MM.1S (cell line): ENCODE results near the gene CRHBP.

Source experiments
- DNase-seq: peaks from one replicate; pipeline ENCODE4 v3.0.0-alpha.2; 2015
- H2AFZ ChIP-seq: fragments of 300-600 bp; sonication (generic); 2 replicates; pipeline ENCODE4 v1.6.0; 2016; ENCODE audit warnings: antibody characterized with exemption, low read length
- H3F3A ChIP-seq: fragments of 300-600 bp; sonication (generic); 2 replicates; pipeline ENCODE4 v1.6.1; 2016; ENCODE audit warnings: mild to moderate bottlenecking, antibody characterized with exemption, low read length, moderate library complexity, mixed read lengths; ENCODE audit not compliant: insufficient read depth
- H3K27ac ChIP-seq: fragments of 300-600 bp; sonication (generic); 2 replicates; pipeline ENCODE4 v1.5.1; 2016; ENCODE audit warnings: mild to moderate bottlenecking, low read length
- H3K27me3 ChIP-seq: fragments of 300-600 bp; sonication (generic); replicated peaks from 2 replicates; pipeline ENCODE4 v1.6.0; 2016; ENCODE audit warnings: low read length; ENCODE audit not compliant: insufficient read depth
- H3K36me3 ChIP-seq: fragments of 300-600 bp; sonication (generic); replicated peaks from 2 replicates; pipeline ENCODE4 v1.6.1; 2016; ENCODE audit warnings: mild to moderate bottlenecking, low read length, mixed read lengths; ENCODE audit not compliant: insufficient read depth
- H3K4me1 ChIP-seq: fragments of 300-600 bp; sonication (generic); 2 replicates; pipeline ENCODE4 v1.6.1; 2016; ENCODE audit warnings: low read length, mixed read lengths
- H3K4me2 ChIP-seq: fragments of 300-600 bp; sonication (generic); 2 replicates; pipeline ENCODE4 v1.6.0; 2016; ENCODE audit warnings: low read depth, low read length
- H3K4me3 ChIP-seq: fragments of 300-600 bp; sonication (generic); 2 replicates; pipeline ENCODE4 v1.5.1; 2016; ENCODE audit warnings: low read length, mixed read lengths
- H3K79me2 ChIP-seq: fragments of 300-600 bp; sonication (generic); 2 replicates; pipeline ENCODE4 v1.6.1; 2016; ENCODE audit warnings: mixed run types, low read length, mixed read lengths
- H3K9ac ChIP-seq: fragments of 300-600 bp; sonication (generic); 2 replicates; pipeline ENCODE4 v1.6.1; 2016; ENCODE audit warnings: low read length, mixed read lengths
- H3K9me2 ChIP-seq: fragments of 300-600 bp; sonication (generic); replicated peaks from 2 replicates; pipeline ENCODE4 v1.6.1; 2016; ENCODE audit warnings: mild to moderate bottlenecking, low read length, mixed read lengths; ENCODE audit not compliant: insufficient read depth
- H3K9me3 ChIP-seq: fragments of 300-600 bp; sonication (generic); replicated peaks from 2 replicates; pipeline ENCODE4 v1.6.1; 2016; ENCODE audit warnings: mild to moderate bottlenecking, low read length, mixed read lengths; ENCODE audit not compliant: insufficient read depth
- H4K20me1 ChIP-seq: fragments of 300-600 bp; sonication (generic); 2 replicates; pipeline ENCODE4 v1.6.1; 2016; ENCODE audit warnings: mild to moderate bottlenecking, low read length, moderate library complexity, mixed read lengths; ENCODE audit not compliant: insufficient read depth
- CTCF ChIP-seq: fragments of 300-600 bp; sonication (generic); IDR thresholded peaks from 2 replicates; pipeline ENCODE4 v1.5.1; 2016; ENCODE audit warnings: antibody characterized with exemption, low read length, mixed read lengths
- EZH2 ChIP-seq: fragments of 300-600 bp; sonication (generic); optimal IDR thresholded peaks from 2 replicates; pipeline ENCODE3; 2017; ENCODE audit warnings: low read depth, mild to moderate bottlenecking, antibody characterized with exemption, low read length, mixed read lengths
- EZH2phosphoT487 ChIP-seq: fragments of 300-600 bp; sonication (generic); IDR thresholded peaks from 2 replicates; pipeline ENCODE4 v1.6.1; 2018; ENCODE audit warnings: antibody characterized with exemption, low read length

The CRHBP gene

GRCh38 chr5:76953551-76954382 lies 922 bp downstream of the CRHBP start:
- Histone ChIP-seq H3K4me2 (no peak overlapping the region), H3K9me3 (no peaks in the 10 kb centered on the region), H3K79me2 (no peaks in the 10 kb centered on the region), H3K9ac (no peak overlapping the region), H3K36me3 (no peaks in the 10 kb centered on the region), H3K27me3 (no peaks in the 10 kb centered on the region), H3K4me3 (no peak overlapping the region), H3K27ac (no peak overlapping the region), H2AFZ (no peak overlapping the region), H3K4me1 (no peaks in the 10 kb centered on the region), H3F3A (no peaks in the 10 kb centered on the region), H4K20me1 (no peaks in the 10 kb centered on the region), H3K9me2 (no peaks in the 10 kb centered on the region)
- TF ChIP-seq CTCF (no peak), EZH2 (no peak), EZH2phosphoT487 (no peak)
- no peak for DNase-seq

- no peak overlapping the region for H3K9ac ChIP-seq
These were observed 1.5 kb downstream of the CRHBP start for GRCh38 chr5:76954383-76954763.

GRCh38 chr5:76956033-76956432 lies 3.2 kb downstream of the CRHBP start:
- Histone ChIP-seq H3K9ac (no peak overlapping the region), H3K9me3 (no peaks in the 10 kb centered on the region), H3F3A (no peaks in the 10 kb centered on the region), H3K9me2 (no peaks in the 10 kb centered on the region), H3K4me3 (no peak overlapping the region), H3K79me2 (no peaks in the 10 kb centered on the region), H3K27me3 (no peaks in the 10 kb centered on the region), H2AFZ (no peak overlapping the region), H4K20me1 (no peaks in the 10 kb centered on the region), H3K27ac (no peak overlapping the region), H3K36me3 (no peaks in the 10 kb centered on the region), H3K4me2 (no peak overlapping the region), H3K4me1 (peaks cover 6% of the 10 kb centered on the region; the same call in 1 of the 2 replicates)
- DNase-seq = no peak
- TF ChIP-seq EZH2 (no peak), EZH2phosphoT487 (no peak), CTCF (no peak)

More at GRCh38 chr5:76954383-76954763, 1.5 kb downstream of the CRHBP start:
- Histone ChIP-seq H3K27me3 (no peaks in the 10 kb centered on the region), H4K20me1 (no peaks in the 10 kb centered on the region), H3K4me1 (no peaks in the 10 kb centered on the region), H3K27ac (no peak overlapping the region), H3K9me2 (no peaks in the 10 kb centered on the region), H2AFZ (no peak overlapping the region), H3K9me3 (no peaks in the 10 kb centered on the region), H3F3A (no peaks in the 10 kb centered on the region), H3K79me2 (no peaks in the 10 kb centered on the region), H3K36me3 (no peaks in the 10 kb centered on the region), H3K4me2 (no peak overlapping the region), H3K4me3 (no peak overlapping the region)
- DNase-seq = no peak
- TF ChIP-seq EZH2phosphoT487 (no peak), EZH2 (no peak), CTCF (no peak)
